Endothelial cell of umbilical vein (primary cell): ENCODE data around the gene RIGI. TPM values are rescaled to one million over a fixed set of nuclear protein-coding genes. Genes with fewer than 3 reads are reported as not detected.

ENCODE experiments used
- polyA plus RNA-seq, 4 experiments: library from polyadenylated mRNA; depleted of rRNA in 3 of 4; stranded (reverse) in 3 of 4; unstranded in 1 of 4; fragments of >200 nt; gene quantifications; 2 replicates each; pipeline versions ENCODE4 v1.2.1 to v1.2.3, GENCODE V29; 2011 to 2012; ENCODE audit warnings: missing spikeins in 1 of 4
- total RNA-seq: library from RNA; stranded (reverse); gene quantifications from 2 replicates; pipeline ENCODE4 v1.2.3, GENCODE V29; 2021

RIGI gene
- total and polyA plus RNA-seq, 2 donors (not counting 3 experiments of a cell fraction or from before 2014, with no cell fraction given) = 4.5 to 13.3 TPM

Other genes starting within 250 kb of the RIGI start
- gene ACO1, start 141.6 kb downstream of the RIGI start, total RNA-seq = 54.1 and 56.9 TPM in 2 replicates
- gene ACO1, start 141.6 kb downstream of the RIGI start, polyA plus RNA-seq = 45.7 and 51.6 TPM in 2 replicates
- gene SMIM27, start 26.1 kb upstream of the RIGI start, total RNA-seq = 9.5 and 11.5 TPM in 2 replicates
- 2.6 and 3.4 TPM in 2 replicates for gene SMIM27, start 26.1 kb upstream of the RIGI start, polyA plus RNA-seq
- gene TOPORS, start 26.4 kb upstream of the RIGI start, total RNA-seq = 16.2 and 16.8 TPM in 2 replicates
- gene TOPORS, start 26.4 kb upstream of the RIGI start, polyA plus RNA-seq = 4.8 and 6.1 TPM in 2 replicates
- 53.5 and 54.2 TPM in 2 replicates for gene NDUFB6, start 47.0 kb upstream of the RIGI start, total RNA-seq
- 35.8 and 59.2 TPM in 2 replicates for gene NDUFB6, start 47.0 kb upstream of the RIGI start, polyA plus RNA-seq
- gene TAF1L, start 109.5 kb upstream of the RIGI start, total RNA-seq = not detected in 2 replicates
- not detected in 2 replicates for gene TAF1L, start 109.5 kb upstream of the RIGI start, polyA plus RNA-seq